Kidney (tissue), 14 donors: ENCODE measurements around the gene PLPPR1. TPM values are rescaled to one million over a fixed set of nuclear protein-coding genes. Genes with fewer than 3 reads are reported as not detected.

Experiments used
- DNase-seq, 5 donors: peaks; one replicate each; pipeline ENCODE4 v3.0.0-alpha.2; 2013 to 2020
- FAIRE-seq: peaks from 2 replicates; lab custom pipeline; 2012; peaks lifted over from hg19 to GRCh38; lab: Jason Lieb, UNC
- H3K27ac ChIP-seq, 2 donors: one replicate each; pipeline ENCODE4 v1.7.0; 2013; ENCODE audit warnings: low read depth in 2 of 2, low read length in 2 of 2, inconsistent platforms in 1 of 2
- H3K27me3 ChIP-seq: one replicate; pipeline ENCODE4 v1.7.1; 2013; ENCODE audit warnings: low read length, inconsistent platforms; ENCODE audit not compliant: control insufficient read depth, insufficient read depth
- H3K36me3 ChIP-seq, 3 donors: one replicate each; pipeline versions ENCODE4 v1.7.0 to v1.7.1; 2013; ENCODE audit warnings: low read length in 3 of 3, control low read depth in 1 of 3, inconsistent platforms in 1 of 3; ENCODE audit not compliant: insufficient read depth in 3 of 3, control insufficient read depth in 2 of 3
- H3K4me1 ChIP-seq, 3 donors: one replicate each; pipeline versions ENCODE4 v1.7.0 to v1.7.1; 2013; ENCODE audit warnings: low read length in 3 of 3, inconsistent platforms in 1 of 3, low read depth in 1 of 3; ENCODE audit not compliant: control insufficient read depth in 2 of 3, insufficient read depth in 2 of 3
- H3K4me3 ChIP-seq, 3 donors: one replicate each; pipeline versions ENCODE4 v1.7.0 to v1.8.1; 2013; ENCODE audit warnings: low read length in 3 of 3, control low read depth in 1 of 3, inconsistent platforms in 1 of 3
- H3K9ac ChIP-seq, 3 donors: one replicate each; pipeline versions ENCODE4 v1.7.0 to v1.7.1; 2013; ENCODE audit warnings: low read length in 3 of 3, control low read depth in 1 of 3, inconsistent platforms in 1 of 3
- H3K9me3 ChIP-seq, 3 donors: one replicate each; pipeline versions ENCODE4 v1.7.0 to v1.7.1; 2013; ENCODE audit warnings: low read length in 3 of 3, control low read depth in 1 of 3, inconsistent platforms in 1 of 3; ENCODE audit not compliant: control insufficient read depth in 2 of 3, insufficient read depth in 1 of 3
- intact Hi-C: fragments of 100-400 bp; cut with DNase I; formaldehyde crosslinking; loops from one replicate; pipeline ENCODE4 v1.11.1; 2022
- polyA plus RNA-seq: library from polyadenylated mRNA; stranded (reverse); fragments of 350-450 nt; fragmentation: Illumina TruSeq; extraction: RNeasy Lipid Tissue Mini Kit (QIAGEN cat#74804); gene quantifications from one replicate; pipeline ENCODE4 v1.2.3, GENCODE V29; 2014; ENCODE audit warnings: low read depth, low replicate concordance; ENCODE audit not compliant: insufficient read depth
- total RNA-seq: library from RNA; stranded (reverse); fragmentation: NEBNext Ultra II Directional; extraction: Animal tissue kit (Norgen Biotek cat#: 25700); gene quantifications from one replicate; pipeline ENCODE4 v1.2.1, GENCODE V29; 2021
- TF ChIP-seq, protein P1 (sequence below): IDR thresholded peaks from 3 replicates; pipeline ENCODE4 v1.5.1; 2012; ENCODE audit warnings: mild to moderate bottlenecking, moderate library complexity, borderline replicate concordance; ENCODE audit not compliant: insufficient read depth; ENCODE audit errors: extremely low read depth
- donor health status: control.
- donor health status: control.
- donor health status: control.
- donor health status: control.
- donor health status: control.
- donor health status: DM: yes; HTN: yes; CAD: no.
- donor health status: Normal renal cell carcinoma (clear cell type).

The PLPPR1 gene
- total and polyA plus RNA-seq, 2 donors from 2014 or later, result 0.98 to 21.6 TPM

DNA sequence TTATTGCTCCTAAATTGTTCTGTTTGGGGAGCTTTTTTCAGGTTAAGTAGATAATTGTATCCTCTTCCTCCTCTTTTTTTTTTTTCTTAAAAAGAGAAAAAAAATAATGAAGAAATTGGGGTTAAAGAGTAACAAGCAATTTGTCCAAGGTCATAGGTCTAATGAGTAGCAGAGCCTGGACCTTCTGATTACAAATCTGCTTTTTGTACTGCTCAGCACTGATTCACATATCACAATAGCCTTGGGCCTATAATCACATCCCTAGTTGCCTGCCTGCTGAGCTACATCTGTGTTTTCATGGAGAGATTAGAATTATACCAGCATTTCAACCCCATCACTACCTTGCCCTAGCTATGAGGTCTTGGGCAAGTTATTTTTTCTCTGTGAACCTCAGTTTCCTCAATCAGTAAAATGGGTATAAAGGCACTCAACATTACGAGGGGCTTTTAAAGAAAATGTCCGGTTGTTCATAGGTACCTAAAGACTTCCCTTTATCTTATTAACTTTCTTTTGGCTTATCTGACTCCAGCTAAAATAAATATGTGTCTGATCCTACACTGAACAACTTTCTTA is 204.0 kb downstream of the PLPPR1 start:
- Histone ChIP-seq H3K4me1 (peaks cover 0 to 10% (median 0%) of the 10 kb centered on the region in 3 donors), H3K27ac (no peak overlapping the region), H3K4me3 (no peak overlapping the region), H3K36me3 (no peaks in the 10 kb centered on the region), H3K9ac (no peak overlapping the region), H3K9me3 (no peaks in the 10 kb centered on the region), H3K27me3 (no peaks in the 10 kb centered on the region)
- FAIRE-seq (no peak), DNase-seq (no peak)
- intact Hi-C loops, result no loop called here
- TF ChIP-seq, protein P1, sequence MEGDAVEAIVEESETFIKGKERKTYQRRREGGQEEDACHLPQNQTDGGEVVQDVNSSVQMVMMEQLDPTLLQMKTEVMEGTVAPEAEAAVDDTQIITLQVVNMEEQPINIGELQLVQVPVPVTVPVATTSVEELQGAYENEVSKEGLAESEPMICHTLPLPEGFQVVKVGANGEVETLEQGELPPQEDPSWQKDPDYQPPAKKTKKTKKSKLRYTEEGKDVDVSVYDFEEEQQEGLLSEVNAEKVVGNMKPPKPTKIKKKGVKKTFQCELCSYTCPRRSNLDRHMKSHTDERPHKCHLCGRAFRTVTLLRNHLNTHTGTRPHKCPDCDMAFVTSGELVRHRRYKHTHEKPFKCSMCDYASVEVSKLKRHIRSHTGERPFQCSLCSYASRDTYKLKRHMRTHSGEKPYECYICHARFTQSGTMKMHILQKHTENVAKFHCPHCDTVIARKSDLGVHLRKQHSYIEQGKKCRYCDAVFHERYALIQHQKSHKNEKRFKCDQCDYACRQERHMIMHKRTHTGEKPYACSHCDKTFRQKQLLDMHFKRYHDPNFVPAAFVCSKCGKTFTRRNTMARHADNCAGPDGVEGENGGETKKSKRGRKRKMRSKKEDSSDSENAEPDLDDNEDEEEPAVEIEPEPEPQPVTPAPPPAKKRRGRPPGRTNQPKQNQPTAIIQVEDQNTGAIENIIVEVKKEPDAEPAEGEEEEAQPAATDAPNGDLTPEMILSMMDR, result no peak

DNA sequence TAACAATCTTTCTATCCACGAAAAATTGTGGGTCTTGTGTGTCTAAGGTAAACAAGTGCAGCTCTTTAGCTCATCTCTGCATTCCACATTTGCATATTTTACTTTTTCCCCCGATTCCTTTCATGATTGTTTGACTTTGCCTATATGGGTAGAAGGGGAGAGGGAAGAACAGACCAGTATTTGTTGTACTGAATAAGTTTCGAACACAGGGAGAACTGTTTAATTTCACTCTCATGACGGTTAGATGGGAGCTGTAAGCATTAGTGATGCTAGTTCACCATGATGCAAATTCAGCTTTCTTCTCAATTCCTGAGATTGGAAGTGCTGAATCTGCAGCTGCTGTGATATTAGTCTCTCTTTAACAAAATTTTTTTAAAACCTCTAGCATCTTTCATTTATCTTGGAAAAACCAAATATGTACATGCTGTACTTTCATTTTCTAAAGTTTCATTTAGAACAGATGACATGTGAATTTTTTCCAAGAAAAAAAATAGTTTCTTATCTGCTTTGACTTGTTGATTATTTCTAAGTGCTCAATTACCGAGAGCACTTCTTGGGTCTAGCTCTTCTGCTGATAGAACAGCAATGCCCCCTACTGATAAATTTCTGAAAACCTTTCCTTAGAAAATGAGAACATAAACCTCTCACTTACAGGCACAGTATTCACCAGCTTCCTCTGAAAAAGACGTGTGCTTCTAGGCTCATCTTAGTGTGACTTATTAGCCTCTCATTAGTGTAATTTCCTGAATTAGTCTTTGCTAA is 206.8 kb downstream of the PLPPR1 start:
- H3K9me3 ChIP-seq, result no peaks in the 10 kb centered on the region
- H3K27me3 ChIP-seq, result no peaks in the 10 kb centered on the region
- intact Hi-C loops, result no loop called here
- H3K27ac ChIP-seq, result no peak overlapping the region
- FAIRE-seq, result peak; percentile 78
- peaks cover 0 to 5% (median 0%) of the 10 kb centered on the region in 3 donors for H3K4me1 ChIP-seq
- H3K9ac ChIP-seq, result no peak overlapping the region
- H3K4me3 ChIP-seq, result no peak overlapping the region
- H3K36me3 ChIP-seq, result no peaks in the 10 kb centered on the region
- TF ChIP-seq, protein P1, result peak; percentile 56
- DNase-seq, result peak in 2 of 5 donors; percentile 60 to 68

DNA sequence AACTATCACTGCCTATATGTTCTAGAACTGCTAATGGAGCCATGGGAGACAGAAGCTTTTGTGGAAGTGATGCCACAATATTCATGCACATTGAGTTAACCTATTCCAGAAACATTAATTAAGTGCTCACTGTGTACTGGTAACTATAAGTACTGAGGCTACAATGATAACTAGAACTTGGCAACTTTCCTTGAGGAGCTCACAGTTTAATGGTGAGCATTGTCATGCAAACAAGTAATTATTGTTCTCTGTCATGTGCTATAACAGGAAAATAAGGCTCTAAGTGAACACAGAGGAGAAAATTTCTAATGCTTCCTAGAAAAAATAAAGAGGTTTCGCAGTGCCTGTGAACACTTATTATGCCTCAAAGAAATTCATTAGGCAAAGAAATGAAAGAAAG is 214.1 kb downstream of the PLPPR1 start:
- intact Hi-C loops, result no loop called here
- TF ChIP-seq, protein P1, result no peak
- H3K9me3 ChIP-seq, result no peaks in the 10 kb centered on the region
- no peak overlapping the region for H3K4me3 ChIP-seq
- no peaks in the 10 kb centered on the region for H3K27me3 ChIP-seq
- DNase-seq, result no peak
- H3K36me3 ChIP-seq, result no peaks in the 10 kb centered on the region
- no peak for FAIRE-seq
- H3K4me1 ChIP-seq, result no peaks in the 10 kb centered on the region
- no peak overlapping the region for H3K27ac ChIP-seq
- H3K9ac ChIP-seq, result no peak overlapping the region
